Activated CD4-positive, CD25-positive, alpha-beta regulatory T cell (primary cell): ENCODE measurements around the gene CDH19.

Experiments used
- DNase-seq, 4 experiments: peaks; one replicate each; lab custom pipeline; 2025; lab: John Stamatoyannopoulos, UW

Gene CDH19

GRCh38 chr18:66603941-66604627 is at the start of gene CDH19:
Gene CDH19, minus strand, starts transcription at chr18:66604090. Its CDS starts 31,886 bp downstream, at chr18:66572204.
- DNase-seq: no peak

- no peak for DNase-seq
Measured at GRCh38 chr18:66647671-66648070, 43.8 kb upstream of the CDH19 start.

GRCh38 chr18:66646609-66647008 is 42.7 kb upstream of the CDH19 start:
- DNase-seq: no peak

GRCh38 chr18:66645983-66646382 is 42.1 kb upstream of the CDH19 start:
- no peak for DNase-seq

- no peak for DNase-seq
Measured at GRCh38 chr18:66641056-66641455, 37.2 kb upstream of the CDH19 start.

GRCh38 chr18:66640431-66640830 is 36.5 kb upstream of the CDH19 start:
- no peak for DNase-seq

GRCh38 chr18:66638856-66639629 is 35.2 kb upstream of the CDH19 start:
- DNase-seq: no peak

- no peak for DNase-seq
Measured at GRCh38 chr18:66635342-66635741, 31.5 kb upstream of the CDH19 start.

GRCh38 chr18:66632756-66633155 is 28.9 kb upstream of the CDH19 start:
- no peak for DNase-seq

GRCh38 chr18:66630831-66631230 is 26.9 kb upstream of the CDH19 start:
- DNase-seq: no peak

- DNase-seq: no peak
Measured at GRCh38 chr18:66623821-66624220, 19.9 kb upstream of the CDH19 start.

- DNase-seq: no peak
Measured at GRCh38 chr18:66621816-66622576, 18.1 kb upstream of the CDH19 start.

- DNase-seq: no peak
Measured at GRCh38 chr18:66616523-66616983, 12.7 kb upstream of the CDH19 start.

GRCh38 chr18:66615176-66615575 is 11.3 kb upstream of the CDH19 start:
- DNase-seq: no peak

- no peak for DNase-seq
Measured at GRCh38 chr18:66607632-66608031, 3.7 kb upstream of the CDH19 start.

GRCh38 chr18:66601649-66602048 is 2.2 kb downstream of the CDH19 start:
- no peak for DNase-seq

- DNase-seq: no peak
Measured at GRCh38 chr18:66599190-66599589, 4.7 kb downstream of the CDH19 start.

- DNase-seq: no peak
Measured at GRCh38 chr18:66587430-66587829, 16.5 kb downstream of the CDH19 start.

- no peak for DNase-seq
Measured at GRCh38 chr18:66582211-66582610, 21.7 kb downstream of the CDH19 start.

GRCh38 chr18:66575263-66575662 is 28.6 kb downstream of the CDH19 start:
- DNase-seq: no peak

- DNase-seq: no peak
Measured at GRCh38 chr18:66571845-66572244, 32.0 kb downstream of the CDH19 start.

- no peak for DNase-seq
Measured at GRCh38 chr18:66566616-66567015, 37.3 kb downstream of the CDH19 start.

GRCh38 chr18:66564236-66564635 is 39.7 kb downstream of the CDH19 start:
- DNase-seq: no peak
